Gastroesophageal sphincter (tissue), 3 donors: Measurements from ENCODE around the gene EIF6.

Experiments used
- CTCF ChIP-seq, 4 experiments: fragments of 200-600 bp in 2 of 4; fragments of 450-650 bp in 2 of 4; sonication (generic) in 1 of 4; IDR thresholded peaks; one replicate each; pipeline ENCODE4 v1.5.1; 2017 to 2019; ENCODE audit warnings: antibody characterized with exemption in 4 of 4, mild to moderate bottlenecking in 2 of 4, moderate library complexity in 2 of 4
- EP300 ChIP-seq: sonication (generic); formaldehyde crosslinking; IDR thresholded peaks from one replicate; pipeline ENCODE4 v1.6.1; 2017; ENCODE audit warnings: antibody characterized with exemption, mild to moderate bottlenecking
- POLR2A ChIP-seq, 2 donors: fragments of 450-650 bp; IDR thresholded peaks; one replicate each; pipeline ENCODE4 v1.6.1; 2017; ENCODE audit warnings: antibody characterized with exemption in 2 of 2, mild to moderate bottlenecking in 2 of 2, moderate library complexity in 1 of 2
- POLR2AphosphoS5 ChIP-seq: sonication (generic); formaldehyde crosslinking; IDR thresholded peaks from one replicate; pipeline ENCODE4 v1.6.1; 2017; ENCODE audit warnings: antibody characterized with exemption

GRCh38 chr20:35263532-35264341, 20.8 kb downstream of the EIF6 start:
- TF ChIP-seq CTCF (IDR thresholded peaks at IDR 0.05) (no peak), EP300 (no peak), POLR2AphosphoS5 (no peak), POLR2A (IDR thresholded peaks at IDR 0.05) (no peak)
